ENCODE results near the gene CDC42BPA. TPM values are rescaled to one million over a fixed set of nuclear protein-coding genes. Genes with fewer than 3 reads are reported as not detected.

The CDC42BPA gene
- total and polyA plus RNA-seq, 9 of the 15 experiments (the other 6 are each of a cell fraction or from before 2014, with no cell fraction given), result 8.0 to 77.5 (median 52.1) TPM

DNA sequence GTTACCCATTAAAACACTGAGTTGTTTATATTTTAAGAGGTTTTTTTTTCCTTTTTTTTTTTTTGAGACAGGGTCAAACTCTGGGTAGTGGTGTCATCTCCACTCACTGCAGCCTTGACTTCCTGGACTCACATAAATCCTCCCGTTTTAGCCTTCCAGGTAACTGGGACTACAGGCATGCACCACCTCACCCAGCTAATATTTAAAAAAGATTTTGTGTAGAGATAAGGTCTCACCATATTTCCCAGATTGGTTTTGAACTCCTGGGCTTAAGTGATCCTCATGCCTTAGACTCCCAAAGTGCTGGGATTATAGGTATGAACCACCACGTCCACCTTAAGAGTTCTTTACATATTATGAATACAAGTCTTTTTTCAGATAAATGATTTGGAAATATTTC, 231.7 kb downstream of the CDC42BPA start:
- Histone ChIP-seq H3K79me2 (ENCODE audit: control insufficient read depth, insufficient read depth, low read length) (no peaks in the 10 kb centered on the region), H3K27me3 (ENCODE audit: control insufficient read depth in 2 of 2, insufficient read depth in 2 of 2, low read length in 2 of 2) (no peaks in the 10 kb centered on the region), H3K9me3 (replicated peaks; ENCODE audit: control insufficient read depth, insufficient read depth, low read depth, low read length) (no peaks in the 10 kb centered on the region), H3K4me1 (replicated peaks in 1 of 2; ENCODE audit: control insufficient read depth in 2 of 2, insufficient read depth in 2 of 2, low read length in 2 of 2) (no peaks in the 10 kb centered on the region), H3K4me3 (no peak overlapping the region), H3K9ac (ENCODE audit: insufficient read depth in 1 of 2, low read depth in 2 of 2, low read length in 2 of 2) (no peak overlapping the region), H3K4me2 (ENCODE audit: insufficient read depth, low read length) (no peak overlapping the region), H3K9me1 (ENCODE audit: control insufficient read depth, insufficient read depth, low read length) (no peaks in the 10 kb centered on the region), H2AFZ (ENCODE audit: low read depth, low read length) (no peak overlapping the region), H3K27ac (ENCODE audit: extremely low read depth, low read depth, low read length) (no peak overlapping the region), H4K20me1 (replicated peaks; ENCODE audit: control insufficient read depth, insufficient read depth, low read length) (no peaks in the 10 kb centered on the region), H3K36me3 (ENCODE audit: control insufficient read depth, insufficient read depth, low read length) (peaks cover 53% of the 10 kb centered on the region; the same call in 2 of the 3 replicates)
- ATAC-seq, result no peak
- ChIA-PET POLR2A (no interaction called here), CTCF (ENCODE audit: low intra/inter-chr PET ratio) (no interaction called here)
- DNase-seq (ENCODE audit: extremely low read depth in 1 of 4, low spot score in 3 of 4), result no peak
- BruUV-seq (replicated peaks), result no TSS peak
- in situ Hi-C loops (cut with MboI), result no loop called here
- intact Hi-C loops (cut with micrococcal nuclease), result no loop called here
- FAIRE-seq, result no peak
- TF ChIP-seq ZEB2 (IDR thresholded peaks at IDR 0.05), result no peak
- TF ChIP-seq NR3C1 (CRISPR knock-in tag; IDR thresholded peaks at IDR 0.05), result no peak
- no peak for TF ChIP-seq SAFB2 (IDR thresholded peaks at IDR 0.05; ENCODE audit: borderline replicate concordance, low read depth, low read length, severe bottlenecking)
- no peak for TF ChIP-seq E2F3 (CRISPR knock-in tag; IDR thresholded peaks at IDR 0.05)
- no peak for TF ChIP-seq ZNF592 (IDR thresholded peaks at IDR 0.05)
- TF ChIP-seq, protein P1, sequence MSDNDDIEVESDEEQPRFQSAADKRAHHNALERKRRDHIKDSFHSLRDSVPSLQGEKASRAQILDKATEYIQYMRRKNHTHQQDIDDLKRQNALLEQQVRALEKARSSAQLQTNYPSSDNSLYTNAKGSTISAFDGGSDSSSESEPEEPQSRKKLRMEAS (CRISPR knock-in tag; IDR thresholded peaks at IDR 0.05), result no peak
- no peak for TF ChIP-seq ZNF124 (CRISPR knock-in tag; IDR thresholded peaks at IDR 0.05)
- TF ChIP-seq ZNF3 (CRISPR knock-in tag; IDR thresholded peaks at IDR 0.05), result no peak
- TF ChIP-seq ZNF282 (CRISPR knock-in tag; IDR thresholded peaks at IDR 0.05), result no peak
- no peak for TF ChIP-seq ZNF133 (CRISPR knock-in tag; IDR thresholded peaks at IDR 0.05)
- no peak for TF ChIP-seq RBM17 (IDR thresholded peaks at IDR 0.05; ENCODE audit: borderline replicate concordance, low read depth, low read length)
- no peak for TF ChIP-seq CAMTA2 (CRISPR knock-in tag; conservative IDR thresholded peaks at IDR 0.05)
- no peak for TF ChIP-seq XRCC4 (IDR thresholded peaks at IDR 0.05; ENCODE audit: extremely low read depth, insufficient read depth, insufficient read length)
- TF ChIP-seq, protein P2, sequence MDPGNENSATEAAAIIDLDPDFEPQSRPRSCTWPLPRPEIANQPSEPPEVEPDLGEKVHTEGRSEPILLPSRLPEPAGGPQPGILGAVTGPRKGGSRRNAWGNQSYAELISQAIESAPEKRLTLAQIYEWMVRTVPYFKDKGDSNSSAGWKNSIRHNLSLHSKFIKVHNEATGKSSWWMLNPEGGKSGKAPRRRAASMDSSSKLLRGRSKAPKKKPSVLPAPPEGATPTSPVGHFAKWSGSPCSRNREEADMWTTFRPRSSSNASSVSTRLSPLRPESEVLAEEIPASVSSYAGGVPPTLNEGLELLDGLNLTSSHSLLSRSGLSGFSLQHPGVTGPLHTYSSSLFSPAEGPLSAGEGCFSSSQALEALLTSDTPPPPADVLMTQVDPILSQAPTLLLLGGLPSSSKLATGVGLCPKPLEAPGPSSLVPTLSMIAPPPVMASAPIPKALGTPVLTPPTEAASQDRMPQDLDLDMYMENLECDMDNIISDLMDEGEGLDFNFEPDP (CRISPR knock-in tag; IDR thresholded peaks at IDR 0.05), result no peak
- TF ChIP-seq ZNF589 (CRISPR knock-in tag; IDR thresholded peaks at IDR 0.05; ENCODE audit: low read depth), result no peak
- 88% methylated on average over 2 of the region's 2 CpGs for WGBS (ENCODE audit: insufficient coverage, low coverage, missing lambda C conversion rate)
